Neuronal stem cell (in vitro differentiated cells): ENCODE data around the gene SAG.

ENCODE experiments used
- DNase-seq: peaks from one replicate; pipeline ENCODE4 v3.0.0-alpha.2; 2013; ENCODE audit warnings: low spot score
- H2AFZ ChIP-seq: one replicate; pipeline ENCODE4 v1.6.1; 2013; ENCODE audit warnings: mild to moderate bottlenecking, low read length, inconsistent platforms
- H2AK5ac ChIP-seq: 2 replicates; pipeline ENCODE4 v1.6.1; 2013; ENCODE audit warnings: low read depth, mild to moderate bottlenecking, inconsistent platforms, low read length, moderate library complexity, mixed read lengths
- H2BK120ac ChIP-seq: 2 replicates; pipeline ENCODE4 v1.6.1; 2013; ENCODE audit warnings: low read depth, mild to moderate bottlenecking, inconsistent platforms, low read length, moderate library complexity, mixed read lengths
- H2BK12ac ChIP-seq: one replicate; pipeline ENCODE4 v1.6.1; 2013; ENCODE audit warnings: low read length, inconsistent platforms
- H2BK15ac ChIP-seq: 2 replicates; pipeline ENCODE4 v1.6.1; 2013; ENCODE audit warnings: mild to moderate bottlenecking, low read length, inconsistent platforms, mixed read lengths
- H2BK5ac ChIP-seq: one replicate; pipeline ENCODE4 v1.6.1; 2013; ENCODE audit warnings: inconsistent platforms, mild to moderate bottlenecking, low read length, moderate library complexity
- H3K14ac ChIP-seq: one replicate; pipeline ENCODE4 v1.6.1; 2013; ENCODE audit warnings: low read length, inconsistent platforms
- H3K18ac ChIP-seq: 2 replicates; pipeline ENCODE4 v1.6.1; 2013; ENCODE audit warnings: low read length, inconsistent platforms
- H3K23ac ChIP-seq: 2 replicates; pipeline ENCODE4 v1.6.1; 2013; ENCODE audit warnings: low read depth, mild to moderate bottlenecking, mixed read lengths, low read length, inconsistent platforms; ENCODE audit not compliant: poor library complexity
- H3K27ac ChIP-seq: replicated peaks from 3 replicates; pipeline ENCODE4 v1.5.1; 2013; ENCODE audit warnings: low read length, inconsistent platforms
- H3K27me3 ChIP-seq, 3 experiments: 2 replicates each; pipeline ENCODE4 v1.6.1; 2013; ENCODE audit warnings: low read length in 3 of 3, mild to moderate bottlenecking in 2 of 3, inconsistent platforms in 1 of 3, low read depth in 1 of 3, mixed read lengths in 1 of 3, moderate library complexity in 1 of 3; ENCODE audit not compliant: control insufficient read depth in 3 of 3, insufficient read depth in 3 of 3
- H3K36me3 ChIP-seq, 2 donors: replicated peaks in 1 of 2; 2 replicates each; pipeline ENCODE4 v1.6.1; 2013; ENCODE audit warnings: low read length in 2 of 2; ENCODE audit not compliant: control insufficient read depth in 2 of 2, insufficient read depth in 2 of 2
- H3K4ac ChIP-seq: 2 replicates; pipeline ENCODE4 v1.6.1; 2013; ENCODE audit warnings: inconsistent platforms, mild to moderate bottlenecking, low read length, moderate library complexity
- H3K4me1 ChIP-seq, 2 donors: 1 replicate in 1 of 2; 2 replicates in 1 of 2; pipeline ENCODE4 v1.6.1; 2013; ENCODE audit warnings: low read length in 2 of 2, low read depth in 1 of 2; ENCODE audit not compliant: control insufficient read depth in 2 of 2, insufficient read depth in 1 of 2
- H3K4me2 ChIP-seq: one replicate; pipeline ENCODE4 v1.6.1; 2013; ENCODE audit warnings: mild to moderate bottlenecking, low read length, inconsistent platforms; ENCODE audit not compliant: insufficient read depth, poor library complexity, severe bottlenecking
- H3K4me3 ChIP-seq, 2 donors: 2 replicates each; pipeline ENCODE4 v1.5.1; 2013; ENCODE audit warnings: low read length in 2 of 2, mild to moderate bottlenecking in 2 of 2, inconsistent platforms in 1 of 2, moderate library complexity in 1 of 2
- H3K79me1 ChIP-seq: one replicate; pipeline ENCODE4 v1.6.1; 2013; ENCODE audit warnings: low read depth, mild to moderate bottlenecking, inconsistent platforms, low read length, moderate library complexity
- H3K9ac ChIP-seq: one replicate; pipeline ENCODE4 v1.6.1; 2013; ENCODE audit warnings: mild to moderate bottlenecking, low read depth, low read length, inconsistent platforms; ENCODE audit not compliant: poor library complexity
- H3K9me3 ChIP-seq, 2 donors: replicated peaks in 1 of 2; 2 replicates each; pipeline versions ENCODE3 to v1.6.1; 2013; ENCODE audit warnings: low read length in 2 of 2, mild to moderate bottlenecking in 2 of 2, inconsistent platforms in 1 of 2, low read depth in 1 of 2, mixed read lengths in 1 of 2, moderate library complexity in 1 of 2; ENCODE audit not compliant: control insufficient read depth in 2 of 2, insufficient read depth in 1 of 2
- H4K8ac ChIP-seq: one replicate; pipeline ENCODE4 v1.6.1; 2013; ENCODE audit warnings: low read depth, mild to moderate bottlenecking, inconsistent platforms, low read length, moderate library complexity
- H4K91ac ChIP-seq: one replicate; pipeline ENCODE4 v1.6.1; 2013; ENCODE audit warnings: low read length, low read depth, mild to moderate bottlenecking, inconsistent platforms; ENCODE audit not compliant: poor library complexity
- WGBS, 2 donors: extraction: QIAGEN DNeasy Blood & Tissue Kit; methylation state at CpG; one replicate each; pipeline ENCODE4 v1.1.7; 2013; ENCODE audit warnings: missing lambda C conversion rate in 2 of 2, mixed read lengths in 1 of 2; ENCODE audit not compliant: insufficient read length in 2 of 2, insufficient replicate concordance in 1 of 2; ENCODE audit errors: extremely low coverage in 2 of 2; 5-methylcytosine and 5-hydroxymethylcytosine counted together

Gene SAG

DNA sequence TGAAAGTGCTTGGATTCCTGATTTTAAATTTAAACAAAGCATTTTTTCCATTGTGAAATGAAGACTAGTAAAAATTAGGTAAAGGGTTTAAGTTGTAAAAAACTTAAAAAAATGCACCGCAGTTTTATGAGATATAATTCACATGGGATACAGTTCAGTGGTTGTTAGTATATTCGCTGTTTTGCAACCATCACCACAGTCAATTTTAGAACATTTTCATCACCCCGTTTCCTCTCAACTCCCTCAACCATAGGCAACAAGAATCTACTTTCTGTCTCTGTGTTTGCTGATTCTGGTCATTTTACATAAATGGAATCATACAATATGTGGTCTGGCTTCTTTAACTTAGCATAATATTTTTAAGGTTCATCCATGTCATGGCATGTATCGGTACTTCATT, 50.7 kb downstream of the SAG start:
- H3K18ac ChIP-seq = no peak overlapping the region
- no peak overlapping the region for H2AFZ ChIP-seq
- H2BK12ac ChIP-seq = no peak overlapping the region
- H3K4ac ChIP-seq = no peak overlapping the region
- WGBS, 2 donors = no CpG with 5 or more reads among the region's 4 CpGs
- H3K27me3 ChIP-seq = peaks cover 0 to 13% (median under 1%) of the 10 kb centered on the region in 3 experiments
- H3K9ac ChIP-seq = no peak overlapping the region
- no peak overlapping the region for H2BK5ac ChIP-seq
- peaks cover 0 to 3% of the 10 kb centered on the region in 2 donors for H3K9me3 ChIP-seq
- no peak overlapping the region for H3K4me2 ChIP-seq
- no peak overlapping the region for H2AK5ac ChIP-seq
- no peak overlapping the region for H3K4me3 ChIP-seq
- peaks cover 0 to 19% of the 10 kb centered on the region in 2 donors for H3K36me3 ChIP-seq
- no peak overlapping the region for H3K23ac ChIP-seq
- DNase-seq = no peak
- H4K91ac ChIP-seq = no peak overlapping the region
- peaks cover 6% of the 10 kb centered on the region for H3K79me1 ChIP-seq
- no peak overlapping the region for H2BK120ac ChIP-seq
- no peak overlapping the region for H4K8ac ChIP-seq
- H3K27ac ChIP-seq = no peak overlapping the region
- peaks cover 7 to 10% of the 10 kb centered on the region in 2 donors for H3K4me1 ChIP-seq
- H3K14ac ChIP-seq = no peak overlapping the region
- no peak overlapping the region for H2BK15ac ChIP-seq

GRCh38 chr2:233358947-233359346, 51.3 kb downstream of the SAG start:
- H3K4ac ChIP-seq = no peak overlapping the region

DNA sequence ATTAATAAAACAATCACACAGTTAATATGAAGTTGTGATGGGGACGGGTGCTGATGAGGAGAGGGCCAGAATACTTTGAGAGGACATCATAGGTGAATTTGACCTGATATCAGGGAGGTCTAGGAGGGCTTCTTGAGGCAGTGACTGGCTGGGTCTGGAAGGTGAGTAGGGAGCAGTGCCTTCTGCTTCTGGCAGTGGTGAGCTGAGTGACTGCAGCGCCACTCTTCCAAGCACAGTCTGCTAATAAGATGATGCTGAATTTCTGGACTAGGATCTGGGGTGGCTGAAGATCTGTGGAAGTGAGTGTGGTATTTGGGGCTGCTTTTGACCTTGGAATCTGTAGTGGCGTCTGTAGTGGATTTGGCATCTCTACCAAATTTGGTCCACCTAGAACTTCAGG, 52.2 kb downstream of the SAG start:
- peaks cover 5% of the 10 kb centered on the region for H3K79me1 ChIP-seq
- H3K14ac ChIP-seq = no peak overlapping the region
- WGBS, 2 donors = no CpG with 5 or more reads among the region's 3 CpGs
- H3K9ac ChIP-seq = no peak overlapping the region
- H3K23ac ChIP-seq = no peak overlapping the region
- H3K4me1 ChIP-seq = peaks cover 6 to 7% of the 10 kb centered on the region in 2 donors
- peaks cover 0 to 18% of the 10 kb centered on the region in 2 donors for H3K9me3 ChIP-seq
- H4K8ac ChIP-seq = no peak overlapping the region
- no peak overlapping the region for H2BK15ac ChIP-seq
- peaks cover 0 to 23% of the 10 kb centered on the region in 2 donors for H3K36me3 ChIP-seq
- no peak overlapping the region for H2BK5ac ChIP-seq
- no peak overlapping the region for H2AK5ac ChIP-seq
- H3K27ac ChIP-seq = no peak overlapping the region
- H3K27me3 ChIP-seq = peaks cover 0 to 12% (median 0%) of the 10 kb centered on the region in 3 experiments
- H3K18ac ChIP-seq = no peak overlapping the region
- no peak overlapping the region for H3K4ac ChIP-seq
- no peak for DNase-seq
- H4K91ac ChIP-seq = no peak overlapping the region
- H2BK120ac ChIP-seq = no peak overlapping the region
- H2BK12ac ChIP-seq = no peak overlapping the region
- no peak overlapping the region for H3K4me3 ChIP-seq
- H2AFZ ChIP-seq = no peak overlapping the region
- no peak overlapping the region for H3K4me2 ChIP-seq

More at GRCh38 chr2:233358947-233359346, 51.3 kb downstream of the SAG start:
- H2BK12ac ChIP-seq = no peak overlapping the region
- no peak overlapping the region for H2BK5ac ChIP-seq
- peaks cover 6 to 7% of the 10 kb centered on the region in 2 donors for H3K4me1 ChIP-seq
- no peak overlapping the region for H3K23ac ChIP-seq
- H2BK15ac ChIP-seq = no peak overlapping the region
- no peak overlapping the region for H2AFZ ChIP-seq
- H3K14ac ChIP-seq = no peak overlapping the region
- peaks cover 0 to 9% of the 10 kb centered on the region in 2 donors for H3K9me3 ChIP-seq
- H2BK120ac ChIP-seq = no peak overlapping the region
- H3K27me3 ChIP-seq = peaks cover 0 to 13% (median 0%) of the 10 kb centered on the region in 3 experiments
- no peak for DNase-seq
- no peak overlapping the region for H4K91ac ChIP-seq
- peaks cover 0 to 23% of the 10 kb centered on the region in 2 donors for H3K36me3 ChIP-seq
- no peak overlapping the region for H3K27ac ChIP-seq
- H3K4me2 ChIP-seq = no peak overlapping the region
- H3K18ac ChIP-seq = no peak overlapping the region
- no peak overlapping the region for H2AK5ac ChIP-seq
- H3K4me3 ChIP-seq = no peak overlapping the region
- H3K9ac ChIP-seq = no peak overlapping the region
- H3K79me1 ChIP-seq = peaks cover 6% of the 10 kb centered on the region
- H4K8ac ChIP-seq = no peak overlapping the region
- WGBS, 2 donors = no CpG with 5 or more reads among the region's 6 CpGs

GRCh38 chr2:233360771-233361176, 53.2 kb downstream of the SAG start:
- Histone ChIP-seq H2BK12ac (no peak overlapping the region), H3K4ac (no peak overlapping the region), H4K91ac (no peak overlapping the region), H2BK5ac (no peak overlapping the region), H3K23ac (no peak overlapping the region), H3K27me3 (peaks cover 0 to 3% (median 0%) of the 10 kb centered on the region in 3 experiments), H2BK120ac (no peak overlapping the region), H4K8ac (no peak overlapping the region), H3K4me2 (no peak overlapping the region), H3K79me1 (no peaks in the 10 kb centered on the region), H3K18ac (no peak overlapping the region), H3K9me3 (peaks cover 0 to 18% of the 10 kb centered on the region in 2 donors), H3K14ac (no peak overlapping the region), H2BK15ac (no peak overlapping the region), H3K4me1 (peaks cover 0 to 2% of the 10 kb centered on the region in 2 donors), H3K27ac (no peak overlapping the region), H2AFZ (no peak overlapping the region), H3K9ac (no peak overlapping the region), H3K4me3 (no peak overlapping the region), H3K36me3 (peaks cover 0 to 20% of the 10 kb centered on the region in 2 donors), H2AK5ac (no peak overlapping the region)
- DNase-seq = no peak
- WGBS, 2 donors = no CpG with 5 or more reads among the region's 4 CpGs
